ENCODE data around the gene NFKBIB. TPM values are rescaled to one million over a fixed set of nuclear protein-coding genes. Genes with fewer than 3 reads are reported as not detected.
A peak's percentile ranks its signal among the peaks of the same experiment; 100 is the strongest.

The NFKBIB gene
- total and polyA plus RNA-seq, 2 of the 13 experiments (the other 11 are each of a cell fraction or from before 2014, with no cell fraction given): 8.6 to 14.9 TPM

GRCh38 chr19:38917921-38918491 is 18.2 kb downstream of the NFKBIB start (continued):
- TF ChIP-seq ZNF75D (CRISPR knock-in tag; IDR thresholded peaks at IDR 0.05; ENCODE audit: borderline replicate concordance) (no peak), HINFP (CRISPR knock-in tag; IDR thresholded peaks at IDR 0.05; ENCODE audit: low read depth) (no peak), RXRB (CRISPR knock-in tag; IDR thresholded peaks at IDR 0.05; ENCODE audit: borderline replicate concordance) (peak; percentile 62; the same call in 1 of the 2 replicates), ZNF7 (CRISPR knock-in tag; IDR thresholded peaks at IDR 0.05) (no peak), ZNF574 (CRISPR knock-in tag; IDR thresholded peaks at IDR 0.05) (peak; percentile 44; the same call in 1 of the 2 replicates), MYC (CRISPR knock-in tag; IDR thresholded peaks at IDR 0.05; ENCODE audit: borderline replicate concordance) (no peak), NFYC (CRISPR knock-in tag; IDR thresholded peaks at IDR 0.05) (no peak), SP2 (CRISPR knock-in tag; IDR thresholded peaks at IDR 0.05) (no peak), ZBTB7A (CRISPR knock-in tag; IDR thresholded peaks at IDR 0.05) (no peak), NFKB2 (CRISPR knock-in tag; IDR thresholded peaks at IDR 0.05; ENCODE audit: borderline replicate concordance) (no peak), THAP11 (CRISPR knock-in tag; IDR thresholded peaks at IDR 0.05) (peak; percentile 37; the same call in 1 of the 2 replicates), ZNF792 (CRISPR knock-in tag; IDR thresholded peaks at IDR 0.05) (no peak), FOXM1 (CRISPR knock-in tag; IDR thresholded peaks at IDR 0.05) (no peak), PBX3 (CRISPR knock-in tag; IDR thresholded peaks at IDR 0.05; ENCODE audit: borderline replicate concordance) (no peak), MZF1 (CRISPR knock-in tag; IDR thresholded peaks at IDR 0.05; ENCODE audit: borderline replicate concordance) (no peak), KDM2A (CRISPR knock-in tag; IDR thresholded peaks at IDR 0.05; ENCODE audit: borderline replicate concordance, low read depth) (no peak), ZMAT5 (CRISPR knock-in tag; IDR thresholded peaks at IDR 0.05; ENCODE audit: borderline replicate concordance, low read depth) (no peak), IRF1 (CRISPR knock-in tag; IDR thresholded peaks at IDR 0.05; ENCODE audit: low read depth) (no peak), SOX13 (IDR thresholded peaks at IDR 0.05) (no peak), SOX13 (CRISPR knock-in tag; conservative IDR thresholded peaks at IDR 0.05 in 1 of 2, IDR thresholded peaks at IDR 0.05 in 1 of 2) (no peak), MIER3 (CRISPR knock-in tag; IDR thresholded peaks at IDR 0.05; ENCODE audit: borderline replicate concordance) (no peak), ZNF605 (CRISPR knock-in tag; IDR thresholded peaks at IDR 0.05) (no peak), MYNN (CRISPR knock-in tag; IDR thresholded peaks at IDR 0.05; ENCODE audit: low read depth) (no peak), ZNF350 (CRISPR knock-in tag; IDR thresholded peaks at IDR 0.05; ENCODE audit: borderline replicate concordance, low read depth) (no peak), ZFP90 (CRISPR knock-in tag; IDR thresholded peaks at IDR 0.05; ENCODE audit: borderline replicate concordance) (no peak)
